Keratinocyte (primary cell): ENCODE results near the gene ALG11. TPM values are rescaled to one million over a fixed set of nuclear protein-coding genes. Genes with fewer than 3 reads are reported as not detected.

Experiments
- DNase-seq: peaks from one replicate; pipeline ENCODE4 v3.0.0-alpha.2; 2011; ENCODE audit warnings: low read depth, missing footprints, low spot score
- FAIRE-seq: peaks from 2 replicates; lab custom pipeline; 2011; peaks lifted over from hg19 to GRCh38; lab: Jason Lieb, UNC
- H2AFZ ChIP-seq: 2 replicates; pipeline ENCODE4 v1.6.0; 2012; ENCODE audit warnings: low read length, control low read depth, inconsistent platforms; ENCODE audit not compliant: control insufficient read depth
- H3K27ac ChIP-seq: 2 replicates; pipeline ENCODE4 v1.5.1; 2011; ENCODE audit warnings: low read length; ENCODE audit not compliant: control insufficient read depth, insufficient read depth
- H3K27me3 ChIP-seq: 3 replicates; pipeline ENCODE4 v1.6.0; 2011; ENCODE audit warnings: low read length; ENCODE audit not compliant: control insufficient read depth, insufficient read depth; ENCODE audit errors: extremely low read depth
- H3K36me3 ChIP-seq, 2 experiments: 2 replicates in 1 of 2; 3 replicates in 1 of 2; pipeline ENCODE4 v1.5.1; 2011; ENCODE audit warnings: low read length in 2 of 2, mild to moderate bottlenecking in 1 of 2; ENCODE audit not compliant: control insufficient read depth in 2 of 2, insufficient read depth in 2 of 2; ENCODE audit errors: extremely low read depth in 1 of 2
- H3K4me1 ChIP-seq: 3 replicates; pipeline ENCODE4 v1.5.1; 2011; ENCODE audit warnings: low read length; ENCODE audit not compliant: control insufficient read depth, insufficient read depth; ENCODE audit errors: extremely low read depth
- H3K4me2 ChIP-seq: 3 replicates; pipeline ENCODE4 v1.6.0; 2011; ENCODE audit warnings: low read depth, low read length; ENCODE audit not compliant: control insufficient read depth, insufficient read depth; ENCODE audit errors: extremely low read depth
- H3K4me3 ChIP-seq, 3 experiments: fragments of 200-600 bp in 1 of 3; sonication (generic) in 1 of 3; 2 replicates in 2 of 3; 3 replicates in 1 of 3; pipeline ENCODE4 v1.5.1; 2011 to 2016; ENCODE audit warnings: low read length in 3 of 3, mild to moderate bottlenecking in 3 of 3, control low read depth in 2 of 3, inconsistent platforms in 1 of 3, low read depth in 1 of 3, mixed read lengths in 1 of 3, mixed run types in 1 of 3, moderate library complexity in 1 of 3; ENCODE audit not compliant: control insufficient read depth in 2 of 3, insufficient read depth in 2 of 3; ENCODE audit errors: extremely low read depth in 1 of 3
- H3K79me2 ChIP-seq: 2 replicates; pipeline ENCODE4 v1.6.0; 2012; ENCODE audit warnings: low read length; ENCODE audit not compliant: control insufficient read depth, insufficient read depth
- H3K9ac ChIP-seq: 3 replicates; pipeline ENCODE4 v1.6.0; 2011; ENCODE audit warnings: low read length; ENCODE audit not compliant: control insufficient read depth, insufficient read depth; ENCODE audit errors: extremely low read depth
- H3K9me1 ChIP-seq: 3 replicates; pipeline ENCODE4 v1.6.0; 2011; ENCODE audit warnings: low read length; ENCODE audit not compliant: control insufficient read depth, insufficient read depth; ENCODE audit errors: extremely low read depth
- H3K9me3 ChIP-seq: 2 replicates; pipeline ENCODE4 v1.5.1; 2012; ENCODE audit warnings: low read depth, low read length; ENCODE audit not compliant: control insufficient read depth
- H4K20me1 ChIP-seq: 3 replicates; pipeline ENCODE4 v1.6.0; 2011; ENCODE audit warnings: low read length; ENCODE audit not compliant: control insufficient read depth, insufficient read depth; ENCODE audit errors: extremely low read depth
- EZH2 ChIP-seq: IDR thresholded peaks from one replicate; pipeline ENCODE4 v1.6.1; 2012; ENCODE audit warnings: inconsistent platforms, mild to moderate bottlenecking, low read length, moderate library complexity
- dilution Hi-C: fragments of 300-500 bp; cut with MboI; formaldehyde crosslinking; loops from one replicate; pipeline ENCODE4 v1.7.0; 2020; ENCODE audit warnings: low sequenced_read_pairs; ENCODE audit not compliant: extremely low pct_ligation_motif_present
- polyA plus RNA-seq, 5 experiments: library from polyadenylated mRNA; depleted of rRNA in 3 of 5; stranded (reverse) in 3 of 5; stranded (forward) in 1 of 5; unstranded in 1 of 5; fragments of >200 nt; gene quantifications; 1 replicate in 1 of 5; 2 replicates in 3 of 5; 3 replicates in 1 of 5; pipeline versions ENCODE4 v1.2.1 to v1.2.3, GENCODE V29; 2011 to 2012; ENCODE audit warnings: missing spikeins in 2 of 5, low read depth in 1 of 5, low replicate concordance in 1 of 5
- TF ChIP-seq, protein P1 (sequence below), 3 experiments: IDR thresholded peaks in 1 of 3; conservative IDR thresholded peaks in 1 of 3; optimal IDR thresholded peaks in 1 of 3; 2 replicates in 2 of 3; 3 replicates in 1 of 3; pipeline versions ENCODE3 to v1.5.1; 2011; ENCODE audit warnings: low read length in 3 of 3, mild to moderate bottlenecking in 3 of 3, moderate library complexity in 2 of 3, control low read depth in 1 of 3, inconsistent platforms in 1 of 3; ENCODE audit not compliant: insufficient read depth in 2 of 3; ENCODE audit errors: extremely low read depth in 1 of 3

Gene ALG11
- polyA plus RNA-seq, 1 donor (not counting 4 experiments of a cell fraction or from before 2014, with no cell fraction given) = 17.4 TPM

DNA sequence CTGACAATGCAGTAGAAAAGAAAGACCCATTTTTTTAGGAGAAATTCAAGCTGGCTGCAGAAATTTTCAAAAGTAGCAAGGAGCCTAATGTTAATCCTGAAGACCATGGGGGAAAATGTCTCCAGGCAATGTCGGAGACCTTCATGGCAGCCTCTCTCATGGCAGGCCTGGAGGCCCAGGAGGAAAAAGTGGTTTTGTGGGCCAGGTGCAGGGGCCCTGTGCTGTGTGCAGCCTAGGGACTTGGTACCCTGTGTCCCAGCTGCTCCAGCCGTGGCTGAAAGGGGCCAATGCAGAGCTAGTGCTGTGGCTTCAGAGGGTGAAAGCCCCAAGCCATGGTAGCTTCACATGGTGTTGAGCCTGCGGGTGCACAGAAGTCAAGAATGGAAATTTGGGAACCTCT lies 4.1 kb downstream of the ALG11 start:
- H3K27ac ChIP-seq = no peak overlapping the region
- H3K9me1 ChIP-seq = no peaks in the 10 kb centered on the region
- dilution Hi-C loops = no loop called here
- FAIRE-seq (no peak), DNase-seq (no peak)
- peaks cover 46% of the 10 kb centered on the region for H3K79me2 ChIP-seq
- peaks cover 9% of the 10 kb centered on the region for H3K4me1 ChIP-seq
- no peaks in the 10 kb centered on the region for H3K9me3 ChIP-seq
- peaks cover 3% of the 10 kb centered on the region for H4K20me1 ChIP-seq
- no peak overlapping the region for H3K4me3 ChIP-seq
- TF ChIP-seq, protein P1, sequence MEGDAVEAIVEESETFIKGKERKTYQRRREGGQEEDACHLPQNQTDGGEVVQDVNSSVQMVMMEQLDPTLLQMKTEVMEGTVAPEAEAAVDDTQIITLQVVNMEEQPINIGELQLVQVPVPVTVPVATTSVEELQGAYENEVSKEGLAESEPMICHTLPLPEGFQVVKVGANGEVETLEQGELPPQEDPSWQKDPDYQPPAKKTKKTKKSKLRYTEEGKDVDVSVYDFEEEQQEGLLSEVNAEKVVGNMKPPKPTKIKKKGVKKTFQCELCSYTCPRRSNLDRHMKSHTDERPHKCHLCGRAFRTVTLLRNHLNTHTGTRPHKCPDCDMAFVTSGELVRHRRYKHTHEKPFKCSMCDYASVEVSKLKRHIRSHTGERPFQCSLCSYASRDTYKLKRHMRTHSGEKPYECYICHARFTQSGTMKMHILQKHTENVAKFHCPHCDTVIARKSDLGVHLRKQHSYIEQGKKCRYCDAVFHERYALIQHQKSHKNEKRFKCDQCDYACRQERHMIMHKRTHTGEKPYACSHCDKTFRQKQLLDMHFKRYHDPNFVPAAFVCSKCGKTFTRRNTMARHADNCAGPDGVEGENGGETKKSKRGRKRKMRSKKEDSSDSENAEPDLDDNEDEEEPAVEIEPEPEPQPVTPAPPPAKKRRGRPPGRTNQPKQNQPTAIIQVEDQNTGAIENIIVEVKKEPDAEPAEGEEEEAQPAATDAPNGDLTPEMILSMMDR (optimal IDR thresholded peaks at IDR 0.05 in 1 of 3, IDR thresholded peaks at IDR 0.05 in 1 of 3, conservative IDR thresholded peaks at IDR 0.05 in 1 of 3; ENCODE audit: extremely low read depth in 1 of 3, insufficient read depth in 2 of 3, low read length in 3 of 3) = no peak
- H3K9ac ChIP-seq = no peak overlapping the region
- H3K4me2 ChIP-seq = no peak overlapping the region
- no peak overlapping the region for H2AFZ ChIP-seq
- peaks cover 3% of the 10 kb centered on the region for H3K27me3 ChIP-seq
- H3K36me3 ChIP-seq = no peaks in the 10 kb centered on the region

DNA sequence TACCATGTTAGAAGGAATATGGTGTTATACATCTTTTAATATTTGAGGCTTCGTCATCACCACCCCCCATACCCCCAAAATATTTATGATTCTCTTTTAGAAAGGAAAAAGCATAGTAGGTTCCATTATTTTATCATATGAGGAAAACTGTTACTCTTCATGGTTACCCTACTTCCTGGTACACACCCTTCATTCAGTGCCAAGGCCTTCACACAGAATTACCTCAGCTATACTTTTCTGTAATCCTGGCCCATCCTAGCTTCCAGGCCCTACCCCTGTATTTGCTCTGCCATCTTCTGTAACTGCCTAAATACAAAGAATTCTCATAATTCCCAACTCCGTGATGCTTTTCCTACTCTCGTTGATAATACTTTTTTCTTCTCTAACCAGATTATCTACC lies 8.0 kb downstream of the ALG11 start:
- H3K9me1 ChIP-seq = no peaks in the 10 kb centered on the region
- dilution Hi-C loops = no loop called here
- peaks cover 18% of the 10 kb centered on the region for H3K79me2 ChIP-seq
- peaks cover 5% of the 10 kb centered on the region in 2 experiments for H3K36me3 ChIP-seq
- no peak for TF ChIP-seq EZH2
- no peaks in the 10 kb centered on the region for H3K4me1 ChIP-seq
- FAIRE-seq = no peak
- no peak overlapping the region for H2AFZ ChIP-seq
- H3K4me2 ChIP-seq = no peak overlapping the region
- peaks cover 1% of the 10 kb centered on the region for H4K20me1 ChIP-seq
- no peak for DNase-seq
- no peaks in the 10 kb centered on the region for H3K27me3 ChIP-seq
- H3K9me3 ChIP-seq = no peaks in the 10 kb centered on the region
- no peak overlapping the region for H3K4me3 ChIP-seq
- no peak overlapping the region for H3K9ac ChIP-seq
- H3K27ac ChIP-seq = no peak overlapping the region

DNA sequence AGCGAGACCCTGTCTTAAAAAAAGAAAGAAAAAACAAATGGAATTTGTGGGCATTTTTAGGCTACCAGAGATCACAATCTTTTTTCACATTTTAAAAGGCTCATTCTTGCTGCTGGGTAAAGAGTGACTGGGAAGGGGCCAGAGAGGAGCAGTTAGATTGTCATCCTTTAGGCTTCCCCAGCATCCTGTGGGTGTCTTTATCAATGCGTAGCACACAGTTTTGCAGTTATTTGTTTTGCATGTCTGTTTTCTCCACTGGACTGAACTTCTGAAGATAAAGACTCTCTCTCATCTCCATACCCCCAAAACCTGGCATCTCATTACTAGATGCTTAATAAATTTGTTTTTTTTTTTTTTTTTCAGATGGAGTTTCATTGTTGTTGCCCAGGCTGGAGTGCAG lies 10.2 kb downstream of the ALG11 start:
- no peak for DNase-seq
- dilution Hi-C loops = no loop called here
- Histone ChIP-seq H3K9me3 (no peaks in the 10 kb centered on the region), H3K9ac (no peak overlapping the region), H3K4me2 (no peak overlapping the region), H4K20me1 (no peaks in the 10 kb centered on the region), H3K4me3 (no peak overlapping the region), H3K9me1 (no peaks in the 10 kb centered on the region), H3K27me3 (no peaks in the 10 kb centered on the region), H3K27ac (no peak overlapping the region), H3K79me2 (peaks cover 7% of the 10 kb centered on the region), H3K36me3 (peaks cover 5 to 10% of the 10 kb centered on the region in 2 experiments), H2AFZ (no peak overlapping the region), H3K4me1 (peaks cover 6% of the 10 kb centered on the region)
- no peak for TF ChIP-seq EZH2
- TF ChIP-seq, protein P1 (optimal IDR thresholded peaks at IDR 0.05 in 1 of 3, IDR thresholded peaks at IDR 0.05 in 1 of 3, conservative IDR thresholded peaks at IDR 0.05 in 1 of 3; ENCODE audit: extremely low read depth in 1 of 3, insufficient read depth in 2 of 3, low read length in 3 of 3) = no peak
- no peak for FAIRE-seq
